GM18507 (cell line): ENCODE measurements around the gene DDN.

Source experiments
- DNase-seq: peaks from one replicate; pipeline ENCODE4 v3.0.0; 2011; ENCODE audit warnings: low read depth; ENCODE audit not compliant: insufficient read length; ENCODE audit errors: extremely low spot score
- FAIRE-seq: peaks from 2 replicates; lab custom pipeline; 2011; peaks lifted over from hg19 to GRCh38; lab: Jason Lieb, UNC

Gene DDN

DNA sequence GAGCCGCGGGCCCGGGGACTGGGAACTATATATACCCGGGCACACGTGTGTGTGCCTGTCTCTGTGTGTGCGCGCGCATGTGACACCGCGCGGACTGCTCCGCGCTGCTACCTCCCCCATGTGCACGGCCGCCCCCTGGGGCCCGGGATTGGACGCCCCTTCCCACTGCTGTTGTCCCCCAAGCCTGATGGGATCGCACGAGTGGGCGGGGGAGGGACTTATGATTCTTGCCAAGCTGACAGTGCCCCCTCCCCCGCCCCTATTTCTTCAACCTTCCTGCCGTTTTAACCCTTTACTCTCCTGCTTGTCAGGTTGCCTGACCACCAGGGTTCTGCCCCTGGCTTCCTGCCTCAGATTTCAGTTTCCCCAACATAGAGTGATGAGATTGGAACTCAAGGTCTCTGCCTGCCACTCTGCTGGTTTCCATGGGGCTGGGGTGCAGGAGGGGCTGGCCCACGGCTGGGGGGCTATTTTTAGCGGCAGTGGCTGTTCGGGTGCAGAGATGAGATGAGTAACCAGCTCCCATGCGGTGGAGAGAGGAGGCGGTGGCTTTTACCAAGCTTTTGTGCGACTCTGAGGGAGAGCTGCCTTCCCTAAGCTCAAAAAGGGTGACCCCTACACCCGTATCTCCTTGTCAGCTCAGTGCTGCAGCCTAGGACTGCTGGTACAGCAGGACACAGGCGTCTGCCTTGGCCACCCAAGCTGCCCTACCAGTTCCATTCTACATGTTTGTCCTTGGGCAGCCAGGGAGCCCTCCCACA, at the start of gene DDN:
Gene DDN (minus strand): TSS at position 5 of the 761 bp plus-strand sequence. CDS start 88 bp downstream, outside the sequence.
- peak; percentile 57 for FAIRE-seq
- DNase-seq = no peak

DNA sequence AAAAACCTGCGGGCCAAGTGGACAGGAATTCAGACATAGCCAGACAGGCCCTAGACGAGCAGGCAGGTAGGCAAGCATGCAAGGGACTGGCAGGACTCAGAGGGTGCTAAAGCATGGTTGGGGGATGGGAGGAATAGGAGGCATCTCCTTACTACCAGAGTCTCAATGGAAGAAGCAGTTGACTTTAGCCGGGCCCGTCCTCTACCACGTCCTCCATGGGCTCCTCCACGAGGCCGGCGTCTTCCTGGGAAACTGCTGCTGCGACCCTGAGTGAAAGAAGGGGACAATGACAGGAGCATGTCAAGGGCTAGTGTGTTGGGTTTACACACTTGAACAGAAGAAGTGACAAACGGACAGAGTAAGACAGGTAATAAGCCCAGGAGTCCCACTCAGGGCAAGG, 49.8 kb upstream of the DDN start:
- FAIRE-seq = no peak
- DNase-seq = no peak

DNA sequence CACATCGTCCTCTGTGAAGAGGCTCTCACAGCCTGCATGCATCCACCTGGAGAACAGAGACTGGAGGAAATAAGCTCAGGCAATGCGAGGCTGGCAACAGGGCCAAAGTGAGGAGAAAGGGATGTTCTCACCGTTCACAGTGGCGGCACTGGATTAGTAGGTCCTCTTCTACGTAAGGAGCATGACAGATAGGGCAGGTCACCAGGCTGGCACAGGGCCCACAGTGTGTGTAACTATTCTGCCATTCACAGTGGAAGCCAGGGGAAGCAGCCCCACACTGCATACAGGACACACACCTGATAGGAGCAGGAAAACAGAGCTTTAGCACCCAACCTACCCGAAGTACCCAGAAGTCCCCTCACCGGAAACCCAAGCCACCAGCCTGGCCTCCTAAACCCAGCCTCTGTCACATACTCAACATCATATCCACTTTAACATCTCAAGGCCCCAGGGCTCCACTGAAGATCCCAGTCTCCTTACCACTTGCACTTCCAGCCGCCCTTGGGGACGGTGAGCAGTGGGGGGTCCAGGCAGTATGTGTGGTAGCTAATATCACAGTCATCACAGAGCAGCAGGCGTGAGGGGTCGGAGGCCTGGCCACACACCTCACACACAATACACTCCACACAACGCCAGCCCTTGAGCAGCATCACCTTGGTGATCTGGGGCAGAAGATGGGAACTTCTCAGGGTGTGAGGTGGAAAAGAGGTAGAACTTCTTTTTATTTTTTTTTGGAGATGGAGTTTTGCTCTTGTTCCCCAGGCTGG, 47.1 kb upstream of the DDN start:
- no peak for FAIRE-seq
- DNase-seq = no peak

DNA sequence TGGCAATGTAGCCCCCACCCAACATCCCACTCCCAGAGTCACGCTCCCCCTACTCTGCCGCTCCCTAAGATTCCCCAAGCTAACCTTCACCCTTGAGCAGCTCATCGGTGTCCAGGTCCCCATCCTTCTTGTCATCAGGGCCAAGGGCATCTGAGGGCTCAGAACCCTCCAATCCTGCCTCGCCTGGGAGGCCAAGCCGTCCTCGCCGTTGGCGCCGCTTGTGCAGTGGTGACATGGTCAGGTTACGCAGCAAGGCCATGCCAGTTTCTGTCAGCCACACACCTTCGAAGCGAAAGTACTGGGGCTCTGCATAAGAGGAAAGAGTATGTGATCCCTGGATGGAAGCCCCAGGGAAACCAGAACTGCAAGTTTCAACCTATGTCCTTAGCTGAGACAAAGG, 45.5 kb upstream of the DDN start:
- FAIRE-seq = no peak
- DNase-seq = no peak

GRCh38 chr12:49043856-49044258, 44.7 kb upstream of the DDN start:
- peak; percentile 76 for FAIRE-seq
- peak; percentile 50 for DNase-seq

DNA sequence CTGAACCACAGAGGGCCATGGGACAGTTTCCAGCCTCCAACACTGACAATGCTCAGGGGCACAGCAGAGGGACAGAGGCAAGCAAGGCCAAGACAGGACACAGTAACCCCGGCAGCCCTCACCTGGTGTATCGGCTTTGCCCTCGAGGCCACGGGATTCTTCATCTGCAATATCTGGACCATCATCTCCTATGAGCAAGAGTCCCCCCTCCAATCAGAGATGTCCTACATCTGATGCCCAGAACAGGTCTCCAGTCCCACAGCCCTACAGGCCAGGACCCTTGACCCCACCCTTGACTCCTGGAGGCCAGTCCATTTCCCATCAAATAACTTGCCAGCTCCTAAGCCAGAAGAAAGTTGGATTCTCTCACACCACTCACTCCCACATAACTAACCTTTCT, 44.1 kb upstream of the DDN start:
- FAIRE-seq (no peak), DNase-seq (no peak)

DNA sequence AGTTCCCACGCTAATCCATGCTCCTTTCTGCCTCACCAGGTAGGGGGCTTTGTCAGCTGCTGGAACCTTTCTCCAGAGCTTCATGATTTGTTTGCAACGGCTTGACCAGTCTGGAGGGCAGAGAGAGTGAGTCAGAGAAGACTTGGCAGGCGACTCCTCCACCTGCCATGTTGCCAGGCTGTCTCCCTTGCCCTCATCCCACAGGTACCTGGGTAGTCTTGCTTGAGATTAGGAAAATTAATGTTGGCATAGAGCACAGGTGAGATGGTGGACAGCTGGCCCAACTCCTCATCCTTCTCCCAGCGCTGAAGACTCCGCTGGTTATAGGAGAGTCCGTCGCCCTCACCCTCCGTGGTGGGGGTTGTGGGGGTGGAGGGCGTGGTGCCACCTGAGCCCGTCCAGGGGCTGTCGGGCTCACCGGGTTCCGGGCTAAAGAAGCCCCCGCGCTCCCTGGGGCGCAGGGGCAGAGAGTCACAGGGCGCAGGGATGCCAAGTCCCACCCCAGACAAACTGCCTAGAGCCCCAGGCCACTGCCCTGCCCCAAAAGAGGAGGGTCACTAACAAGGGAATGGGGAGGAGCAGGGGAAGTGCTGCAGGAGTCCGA, 42.8 kb upstream of the DDN start:
- no peak for FAIRE-seq
- DNase-seq = no peak

- DNase-seq (no peak), FAIRE-seq (no peak)
Observed at GRCh38 chr12:49041036-49041880, 42.1 kb upstream of the DDN start.

DNA sequence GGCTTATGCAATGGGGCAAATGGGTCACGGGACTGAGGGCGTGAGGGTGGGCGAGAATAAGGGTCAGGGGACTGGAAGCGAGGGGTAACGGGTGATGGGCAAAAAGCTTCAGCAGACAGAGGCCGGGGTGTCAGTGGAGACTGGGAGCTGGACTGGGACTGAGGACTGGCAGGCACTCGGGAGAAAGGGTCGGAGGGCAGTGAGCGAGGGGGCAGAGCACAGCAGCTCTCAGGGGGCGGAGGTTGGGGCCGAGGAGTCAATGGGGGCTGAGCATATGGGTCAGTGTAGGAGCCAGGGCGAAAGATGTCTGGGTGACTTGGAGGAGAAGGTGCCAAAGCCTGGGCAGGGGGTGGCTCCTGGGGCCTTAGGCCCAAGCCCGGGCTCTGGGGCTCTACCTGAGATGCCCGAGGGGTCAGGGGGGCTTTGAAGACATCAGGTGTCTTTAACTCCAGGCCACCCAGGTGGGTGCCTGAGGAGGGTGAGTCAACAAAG, 41.2 kb upstream of the DDN start:
- DNase-seq = no peak
- no peak for FAIRE-seq

DNA sequence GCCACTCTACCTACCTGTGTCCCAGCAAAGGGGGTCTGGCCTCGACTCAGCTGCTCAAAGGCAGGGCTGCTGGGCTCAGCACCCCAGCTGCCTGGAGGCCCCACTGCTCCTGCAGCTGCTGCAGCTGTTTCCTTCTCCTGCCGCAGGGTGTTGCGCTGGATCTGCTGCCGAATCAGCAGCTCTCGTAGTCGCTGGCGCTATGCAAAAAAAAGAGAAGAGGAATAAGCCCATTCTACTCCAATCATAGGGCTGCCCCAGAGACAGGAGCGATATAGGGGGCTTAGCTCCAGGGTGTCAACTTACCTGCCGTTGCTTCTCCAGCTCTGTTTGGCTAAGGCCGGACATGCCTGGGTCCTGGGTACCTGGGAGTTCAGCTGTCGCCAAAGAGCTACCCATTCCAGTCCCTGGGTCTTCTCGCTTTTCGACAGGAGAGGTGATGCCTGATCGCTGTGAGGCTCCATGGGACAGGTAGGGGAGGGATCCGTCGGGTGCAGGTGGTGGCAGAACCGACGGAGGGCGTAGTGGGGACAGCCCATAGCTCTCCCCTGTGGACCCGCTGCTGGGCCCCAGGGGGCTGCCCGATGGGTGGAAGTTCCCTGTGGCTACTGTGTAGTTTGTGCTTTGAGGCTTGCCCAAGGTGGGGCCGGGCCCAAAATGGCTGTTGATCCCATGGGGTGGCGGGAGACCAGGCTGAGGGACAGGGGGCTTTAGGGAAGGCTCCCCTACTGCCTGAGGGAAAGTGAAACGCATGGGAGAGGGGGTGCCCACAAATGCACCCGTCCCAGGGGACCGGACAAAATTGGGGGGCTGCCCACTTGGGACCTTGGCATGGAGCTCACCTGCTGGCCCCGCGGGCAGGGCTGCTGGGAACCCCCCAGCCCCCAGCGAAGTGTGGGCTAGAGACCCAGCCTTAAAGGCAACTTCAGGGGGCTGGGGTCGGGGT, 40.5 kb upstream of the DDN start:
- no peak for FAIRE-seq
- DNase-seq = no peak

DNA sequence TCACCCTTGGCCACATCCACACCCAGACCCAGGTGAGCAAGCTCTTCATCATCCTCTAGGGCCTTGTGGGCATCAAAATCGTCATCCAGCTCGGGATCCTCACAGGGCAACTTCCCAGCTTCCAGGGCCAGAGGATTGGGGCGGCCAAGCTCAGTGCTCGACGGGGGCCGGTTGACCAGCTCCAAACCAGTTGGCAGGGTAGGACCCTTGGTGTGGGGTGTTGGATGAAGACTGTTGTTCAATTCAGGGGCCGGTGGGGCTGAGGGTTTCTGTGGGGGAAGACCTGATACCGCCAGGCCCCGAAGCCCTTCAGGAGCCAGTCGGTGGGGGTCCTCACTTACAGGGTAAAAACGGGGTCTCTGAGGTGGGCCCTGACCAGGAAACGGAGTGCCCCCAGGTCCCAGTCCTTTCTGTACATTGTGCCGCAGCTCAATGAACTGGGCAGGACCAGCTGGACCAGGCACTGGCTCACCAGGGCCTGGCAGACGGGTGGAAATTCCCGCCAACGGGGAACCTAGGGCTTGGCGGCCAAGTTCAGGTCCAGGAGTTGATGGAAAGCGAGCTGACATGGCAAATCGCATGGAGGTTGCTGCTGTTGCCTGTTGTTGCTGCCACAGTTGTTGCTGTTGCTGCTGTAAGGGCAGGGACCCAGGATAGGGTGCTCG, 39.2 kb upstream of the DDN start:
- DNase-seq = no peak
- no peak for FAIRE-seq

GRCh38 chr12:49037947-49038237, 38.7 kb upstream of the DDN start:
- FAIRE-seq (no peak), DNase-seq (no peak)

- FAIRE-seq = no peak
- DNase-seq = no peak
Observed at GRCh38 chr12:49037111-49037946, 38.2 kb upstream of the DDN start.

- DNase-seq (no peak), FAIRE-seq (no peak)
Observed at GRCh38 chr12:49036029-49036428, 36.9 kb upstream of the DDN start.

- DNase-seq (no peak), FAIRE-seq (no peak)
Observed at GRCh38 chr12:49034286-49034622, 35.1 kb upstream of the DDN start.

GRCh38 chr12:49033611-49034285, 34.6 kb upstream of the DDN start:
- no peak for DNase-seq
- FAIRE-seq = no peak
